HG02981 (cell line): ENCODE results near the gene OSBPL2.

Experiments
- ATAC-seq: cut with Tn5 transposase; IDR thresholded peaks from one replicate; pipeline ENCODE4 v1.9.1; 2021; ENCODE audit warnings: mild to moderate bottlenecking, moderate library complexity; ENCODE audit not compliant: unreplicated experiment

Gene OSBPL2

GRCh38 chr20:62308102-62308822 is 69.9 kb downstream of the OSBPL2 start:
- ATAC-seq = no peak

GRCh38 chr20:62309198-62309944 is 71.0 kb downstream of the OSBPL2 start:
- no peak for ATAC-seq

GRCh38 chr20:62309947-62310756 is 71.8 kb downstream of the OSBPL2 start:
- no peak for ATAC-seq

GRCh38 chr20:62310757-62311121 is 72.4 kb downstream of the OSBPL2 start:
- no peak for ATAC-seq

GRCh38 chr20:62311150-62311549 is 72.8 kb downstream of the OSBPL2 start:
- ATAC-seq = no peak

GRCh38 chr20:62311832-62312661 is 73.7 kb downstream of the OSBPL2 start:
- ATAC-seq = no peak

- ATAC-seq = no peak
These were observed 74.3 kb downstream of the OSBPL2 start for GRCh38 chr20:62312662-62312977.

- ATAC-seq = no peak
These were observed 74.7 kb downstream of the OSBPL2 start for GRCh38 chr20:62313021-62313420.

GRCh38 chr20:62313460-62314338 is 75.4 kb downstream of the OSBPL2 start:
- ATAC-seq = no peak

- no peak for ATAC-seq
These were observed 76.0 kb downstream of the OSBPL2 start for GRCh38 chr20:62314339-62314638.

- ATAC-seq = no peak
These were observed 76.5 kb downstream of the OSBPL2 start for GRCh38 chr20:62314711-62315302.

GRCh38 chr20:62315773-62316172 is 77.5 kb downstream of the OSBPL2 start:
- no peak for ATAC-seq

- ATAC-seq = no peak
These were observed 78.2 kb downstream of the OSBPL2 start for GRCh38 chr20:62316331-62317166.

- no peak for ATAC-seq
These were observed 78.9 kb downstream of the OSBPL2 start for GRCh38 chr20:62317167-62317655.

- no peak for ATAC-seq
These were observed 80.4 kb downstream of the OSBPL2 start for GRCh38 chr20:62318400-62319345.

- no peak for ATAC-seq
These were observed 81.1 kb downstream of the OSBPL2 start for GRCh38 chr20:62319346-62319909.
